Gastroesophageal sphincter (tissue), 4 donors: ENCODE results near the gene DIO1. TPM values are rescaled to one million over a fixed set of nuclear protein-coding genes. Genes with fewer than 3 reads are reported as not detected.

Experiments
- ATAC-seq: fragments of 150-250 bp; one replicate; pipeline ENCODE4 v1.9.1; 2016; ENCODE audit warnings: mild to moderate bottlenecking, moderate library complexity
- H3K27ac ChIP-seq, 4 donors: fragments of 200-600 bp; sonication (generic) in 3 of 4; 1 replicate in 3 of 4; 2 replicates in 1 of 4; pipeline ENCODE4 v1.5.1; 2016 to 2019
- H3K27me3 ChIP-seq: fragments of 200-600 bp; sonication (generic); one replicate; pipeline ENCODE4 v1.5.1; 2019
- H3K36me3 ChIP-seq, 2 donors: fragments of 200-600 bp; sonication (generic); one replicate each; pipeline ENCODE4 v1.5.1; 2019; ENCODE audit warnings: control low read depth in 1 of 2
- H3K4me1 ChIP-seq, 3 donors: fragments of 200-600 bp; sonication (generic); 1 replicate in 2 of 3; 2 replicates in 1 of 3; pipeline ENCODE4 v1.5.1; 2016 to 2019; ENCODE audit warnings: control low read depth in 2 of 3
- H3K4me3 ChIP-seq, 2 donors: fragments of 200-600 bp; sonication (generic); one replicate each; pipeline ENCODE4 v1.5.1; 2019; ENCODE audit warnings: mild to moderate bottlenecking in 1 of 2, moderate library complexity in 1 of 2
- H3K9me3 ChIP-seq, 3 donors: fragments of 200-600 bp; sonication (generic); one replicate each; pipeline ENCODE4 v1.5.1; 2017 to 2019; ENCODE audit warnings: control low read depth in 2 of 3
- CTCF ChIP-seq, 4 experiments: fragments of 200-600 bp in 2 of 4; fragments of 450-650 bp in 2 of 4; sonication (generic) in 1 of 4; IDR thresholded peaks; one replicate each; pipeline ENCODE4 v1.5.1; 2017 to 2019; ENCODE audit warnings: antibody characterized with exemption in 4 of 4, mild to moderate bottlenecking in 2 of 4, moderate library complexity in 2 of 4
- EP300 ChIP-seq: sonication (generic); formaldehyde crosslinking; IDR thresholded peaks from one replicate; pipeline ENCODE4 v1.6.1; 2017; ENCODE audit warnings: antibody characterized with exemption, mild to moderate bottlenecking
- POLR2A ChIP-seq, 2 donors: fragments of 450-650 bp; IDR thresholded peaks; one replicate each; pipeline ENCODE4 v1.6.1; 2017; ENCODE audit warnings: antibody characterized with exemption in 2 of 2, mild to moderate bottlenecking in 2 of 2, moderate library complexity in 1 of 2
- POLR2AphosphoS5 ChIP-seq: sonication (generic); formaldehyde crosslinking; IDR thresholded peaks from one replicate; pipeline ENCODE4 v1.6.1; 2017; ENCODE audit warnings: antibody characterized with exemption
- WGBS, 2 donors: methylation state at CpG; one replicate each; pipeline ENCODE4 v1.1.5; 2018; ENCODE audit warnings: low coverage in 1 of 2; 5-methylcytosine and 5-hydroxymethylcytosine counted together
- total RNA-seq, 4 donors: library from RNA; depleted of rRNA; stranded (reverse); fragments of >200 nt; gene quantifications; one replicate each; pipeline ENCODE4 v1.1.0, GENCODE V29; 2016

The DIO1 gene
- total RNA-seq, 4 donors from 2014 or later = not detected

DNA sequence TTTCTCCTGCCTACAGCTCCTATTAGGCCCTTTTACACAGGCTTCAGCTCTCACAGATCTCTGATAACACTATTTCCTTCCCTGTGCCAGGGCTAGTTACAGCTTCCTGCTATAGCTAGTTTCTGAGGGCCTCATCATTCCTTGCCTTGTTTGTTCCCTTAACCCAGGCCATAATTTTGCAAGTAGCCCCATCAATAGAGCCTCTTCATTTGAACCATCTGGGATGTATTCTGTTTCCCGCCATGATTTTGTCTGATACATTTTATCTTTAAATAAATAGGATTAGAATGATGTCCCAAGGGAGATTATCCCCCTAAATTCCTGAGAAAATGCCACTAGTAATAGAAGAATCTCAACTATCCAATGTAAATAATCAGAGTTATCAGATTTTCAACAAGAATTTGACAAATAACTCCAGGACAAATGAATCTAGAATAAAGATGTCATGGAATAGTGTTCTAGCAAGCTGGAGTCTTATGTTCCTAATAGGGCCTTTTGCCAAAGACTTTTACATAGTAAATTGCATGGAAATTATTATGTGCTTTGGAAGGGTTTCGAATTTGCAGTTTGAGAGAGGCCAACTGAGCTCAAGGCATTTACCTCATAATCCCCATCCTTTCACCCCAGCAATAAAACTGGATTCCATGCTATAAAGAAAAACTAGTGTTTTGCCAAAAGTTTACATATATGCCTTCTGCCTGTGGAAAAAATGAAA, 35.4 kb downstream of the DIO1 start:
- Histone ChIP-seq H3K36me3 (peaks cover 0 to 51% of the 10 kb centered on the region in 2 donors), H3K4me1 (no peaks in the 10 kb centered on the region), H3K4me3 (no peak overlapping the region), H3K27ac (no peak overlapping the region), H3K9me3 (no peaks in the 10 kb centered on the region), H3K27me3 (no peaks in the 10 kb centered on the region)
- ATAC-seq = no peak
- 66 to 83% methylated on average over 2 of the region's 2 CpGs for WGBS, 2 donors
- TF ChIP-seq EP300 = no peak
- TF ChIP-seq CTCF (IDR thresholded peaks at IDR 0.05) = no peak
- no peak for TF ChIP-seq POLR2AphosphoS5
- no peak for TF ChIP-seq POLR2A (IDR thresholded peaks at IDR 0.05)

GRCh38 chr1:53930932-53931331, 36.9 kb downstream of the DIO1 start:
- Histone ChIP-seq H3K27ac (no peak overlapping the region), H3K27me3 (no peaks in the 10 kb centered on the region), H3K36me3 (peaks cover 0 to 48% of the 10 kb centered on the region in 2 donors), H3K4me3 (no peak overlapping the region), H3K9me3 (no peaks in the 10 kb centered on the region), H3K4me1 (peaks cover 0 to under 1% (median 0%) of the 10 kb centered on the region in 3 donors)
- WGBS, 2 donors = 85 to 88% methylated on average over 3 of the region's 3 CpGs
- TF ChIP-seq EP300 = no peak
- TF ChIP-seq CTCF (IDR thresholded peaks at IDR 0.05) = no peak
- no peak for TF ChIP-seq POLR2A (IDR thresholded peaks at IDR 0.05)
- TF ChIP-seq POLR2AphosphoS5 = no peak
- no peak for ATAC-seq

DNA sequence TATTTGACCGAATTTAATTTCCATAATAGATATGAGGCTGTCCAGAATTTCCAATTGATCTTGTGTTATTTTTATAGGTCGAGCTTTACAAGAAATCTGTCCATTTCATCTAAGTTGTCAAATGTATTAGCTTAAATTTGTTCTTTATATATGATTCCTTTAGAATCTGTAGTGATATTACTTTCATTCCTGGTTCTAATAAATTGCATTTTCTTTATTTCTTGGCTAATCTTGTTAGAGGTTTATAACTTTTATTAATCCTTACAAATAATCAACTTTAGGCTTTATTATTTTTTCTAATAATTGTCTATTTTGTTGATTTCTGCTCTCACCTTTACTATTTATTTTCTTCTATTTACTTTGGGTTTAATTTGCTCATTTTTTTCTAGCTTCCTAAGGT, 37.5 kb downstream of the DIO1 start:
- Histone ChIP-seq H3K27ac (no peak overlapping the region), H3K27me3 (no peaks in the 10 kb centered on the region), H3K36me3 (peaks cover 0 to 42% of the 10 kb centered on the region in 2 donors), H3K4me3 (no peak overlapping the region), H3K4me1 (peaks cover 0 to 6% (median 0%) of the 10 kb centered on the region in 3 donors), H3K9me3 (no peaks in the 10 kb centered on the region)
- no peak for TF ChIP-seq POLR2AphosphoS5
- TF ChIP-seq POLR2A (IDR thresholded peaks at IDR 0.05) = no peak
- TF ChIP-seq EP300 = no peak
- no peak for ATAC-seq
- WGBS, 2 donors = 95 to 100% methylated on average over 2 of the region's 2 CpGs

GRCh38 chr1:53934170-53934765, 40.3 kb downstream of the DIO1 start:
- Histone ChIP-seq H3K36me3 (peaks cover 0 to 19% of the 10 kb centered on the region in 2 donors), H3K4me1 (peaks cover 0 to 16% (median 0%) of the 10 kb centered on the region in 3 donors), H3K4me3 (no peak overlapping the region), H3K27ac (no peak overlapping the region), H3K27me3 (no peaks in the 10 kb centered on the region), H3K9me3 (no peaks in the 10 kb centered on the region)
- WGBS, 2 donors = 90 to 100% methylated on average over 1 of the region's 1 CpG
- ATAC-seq = no peak
- TF ChIP-seq POLR2AphosphoS5 = no peak
- no peak for TF ChIP-seq CTCF (IDR thresholded peaks at IDR 0.05)
- TF ChIP-seq EP300 = no peak
- no peak for TF ChIP-seq POLR2A (IDR thresholded peaks at IDR 0.05)

DNA sequence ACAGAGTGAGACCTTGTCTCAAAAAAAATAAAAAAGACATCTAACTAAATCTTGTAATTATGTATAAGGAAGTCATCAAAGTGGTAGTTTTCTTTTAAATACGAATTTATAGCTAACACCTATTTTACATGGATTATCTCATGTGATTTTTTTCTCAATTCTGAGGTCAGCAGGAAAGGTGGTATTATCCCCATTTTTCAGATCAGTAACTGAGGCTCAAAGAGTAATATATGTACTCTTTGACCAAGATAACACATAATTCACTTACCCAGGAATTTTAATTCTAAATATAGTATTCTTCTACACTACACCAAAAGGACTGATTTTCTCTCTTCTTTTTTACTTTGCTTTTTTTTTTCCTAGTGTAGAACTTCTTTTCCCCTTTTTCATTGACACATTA, 42.4 kb downstream of the DIO1 start:
- Histone ChIP-seq H3K9me3 (no peaks in the 10 kb centered on the region), H3K27ac (peak overlapping the region in 1 of 4 donors; percentile 43), H3K36me3 (peaks cover 0 to 18% of the 10 kb centered on the region in 2 donors), H3K4me1 (peaks cover 0 to 23% (median 0%) of the 10 kb centered on the region in 3 donors), H3K27me3 (no peaks in the 10 kb centered on the region), H3K4me3 (no peak overlapping the region)
- 88 to 100% methylated on average over 1 of the region's 1 CpG for WGBS, 2 donors
- ATAC-seq = no peak
- TF ChIP-seq POLR2AphosphoS5 = no peak
- TF ChIP-seq CTCF (IDR thresholded peaks at IDR 0.05) = no peak
- TF ChIP-seq EP300 = no peak
- TF ChIP-seq POLR2A (IDR thresholded peaks at IDR 0.05) = no peak
